ENCODE results near the gene NOD1.
"Not testable (repeated sequence)": the region's sequence is repeated elsewhere in the genome, so short reads cannot be mapped to it uniquely, and the experiment has no call there.

The NOD1 gene

DNA sequence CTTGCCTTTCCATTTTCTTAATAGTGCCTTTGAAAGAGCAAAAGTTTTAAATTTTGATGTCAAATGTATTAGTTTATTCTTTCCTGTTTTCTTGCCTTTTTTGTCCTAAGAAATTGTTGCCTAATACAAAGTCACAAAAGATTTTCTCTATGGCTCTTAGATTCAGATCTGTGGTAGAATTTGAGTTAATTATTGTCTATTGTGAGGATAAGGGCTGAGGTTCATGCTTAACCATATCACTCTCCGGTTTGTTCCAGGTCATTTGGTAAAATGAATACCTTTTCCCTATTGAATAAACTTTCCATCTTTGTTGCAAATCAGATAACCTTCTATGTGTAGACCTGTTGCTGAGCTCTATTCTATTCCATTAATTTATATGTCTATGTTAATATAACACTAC lies 96.0 kb downstream of the NOD1 start:
- TF ChIP-seq, protein P1, sequence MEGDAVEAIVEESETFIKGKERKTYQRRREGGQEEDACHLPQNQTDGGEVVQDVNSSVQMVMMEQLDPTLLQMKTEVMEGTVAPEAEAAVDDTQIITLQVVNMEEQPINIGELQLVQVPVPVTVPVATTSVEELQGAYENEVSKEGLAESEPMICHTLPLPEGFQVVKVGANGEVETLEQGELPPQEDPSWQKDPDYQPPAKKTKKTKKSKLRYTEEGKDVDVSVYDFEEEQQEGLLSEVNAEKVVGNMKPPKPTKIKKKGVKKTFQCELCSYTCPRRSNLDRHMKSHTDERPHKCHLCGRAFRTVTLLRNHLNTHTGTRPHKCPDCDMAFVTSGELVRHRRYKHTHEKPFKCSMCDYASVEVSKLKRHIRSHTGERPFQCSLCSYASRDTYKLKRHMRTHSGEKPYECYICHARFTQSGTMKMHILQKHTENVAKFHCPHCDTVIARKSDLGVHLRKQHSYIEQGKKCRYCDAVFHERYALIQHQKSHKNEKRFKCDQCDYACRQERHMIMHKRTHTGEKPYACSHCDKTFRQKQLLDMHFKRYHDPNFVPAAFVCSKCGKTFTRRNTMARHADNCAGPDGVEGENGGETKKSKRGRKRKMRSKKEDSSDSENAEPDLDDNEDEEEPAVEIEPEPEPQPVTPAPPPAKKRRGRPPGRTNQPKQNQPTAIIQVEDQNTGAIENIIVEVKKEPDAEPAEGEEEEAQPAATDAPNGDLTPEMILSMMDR (conservative IDR thresholded peaks at IDR 0.05; ENCODE audit: low read depth, low read length), result no peak

DNA sequence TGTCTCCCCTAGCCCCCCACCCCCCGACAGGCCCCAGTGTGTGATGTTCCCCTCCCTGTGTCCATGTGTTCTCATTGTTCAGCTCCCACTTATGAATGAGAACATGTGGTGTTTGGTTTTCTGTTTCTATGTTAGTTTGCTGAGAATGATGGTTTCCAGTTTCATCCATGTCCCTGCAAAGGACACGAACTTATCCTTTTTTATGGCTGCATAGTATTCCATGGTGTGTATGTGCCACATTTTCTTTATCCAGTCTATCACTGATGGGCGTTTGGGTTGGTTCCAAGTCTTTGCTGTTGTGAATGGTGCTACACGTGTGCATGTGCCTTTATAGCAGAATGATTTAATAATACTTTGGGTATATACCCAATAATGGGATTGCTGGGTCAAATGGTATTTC lies 97.8 kb downstream of the NOD1 start:
- DNase-seq (ENCODE audit: low read depth); H3K4me3 ChIP-seq (ENCODE audit: low read depth, low read length): not testable (repeated sequence)

More for the DNA sequence above, 96.0 kb downstream of the NOD1 start:
- no peak for DNase-seq (ENCODE audit: low read depth)
- no peak overlapping the region for H3K4me3 ChIP-seq (ENCODE audit: low read depth, low read length)

DNA sequence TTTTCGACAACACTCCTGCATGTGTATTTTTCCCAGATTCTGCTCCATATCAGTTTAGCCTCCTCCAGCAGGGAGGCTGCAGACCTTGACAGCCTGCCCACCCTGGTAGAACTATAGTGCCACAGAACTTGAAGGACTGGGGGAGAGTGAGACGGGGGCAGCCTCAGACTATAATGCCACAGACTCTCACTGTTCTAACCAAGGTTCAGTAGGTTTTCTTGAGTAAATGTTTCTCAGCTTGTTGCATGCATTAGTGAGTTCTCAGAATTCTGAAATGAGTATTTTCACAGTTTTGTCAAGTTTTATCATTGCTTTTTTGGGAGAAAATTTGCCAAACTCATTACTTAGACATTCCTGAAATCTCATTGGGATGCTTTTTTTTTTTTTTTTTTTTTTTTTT lies 98.3 kb downstream of the NOD1 start:
- no peak for DNase-seq (ENCODE audit: low read depth)
- TF ChIP-seq, protein P1 (conservative IDR thresholded peaks at IDR 0.05; ENCODE audit: low read depth, low read length), result no peak
- no peak overlapping the region for H3K4me3 ChIP-seq (ENCODE audit: low read depth, low read length)

DNA sequence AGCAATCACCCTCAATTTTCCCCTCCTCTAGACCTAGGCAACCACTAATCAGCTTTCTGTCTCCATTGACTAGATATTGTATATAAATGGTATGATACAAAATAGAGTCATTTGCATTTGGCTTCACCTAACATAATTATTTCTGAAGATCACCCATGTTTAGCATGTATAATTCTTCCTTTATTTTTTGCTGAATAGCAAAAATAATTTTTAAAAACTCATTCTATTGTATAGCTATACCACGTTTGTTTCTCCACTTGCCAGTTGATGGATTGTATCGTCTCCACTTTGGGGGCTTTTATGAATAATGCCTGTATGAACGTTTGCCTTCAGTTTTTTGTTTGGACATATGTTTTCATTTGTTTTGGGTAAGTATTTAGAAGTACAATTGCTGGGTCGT lies 98.8 kb downstream of the NOD1 start:
- TF ChIP-seq, protein P1 (conservative IDR thresholded peaks at IDR 0.05; ENCODE audit: low read depth, low read length), result no peak
- DNase-seq (ENCODE audit: low read depth), result no peak
- no peak overlapping the region for H3K4me3 ChIP-seq (ENCODE audit: low read depth, low read length)

DNA sequence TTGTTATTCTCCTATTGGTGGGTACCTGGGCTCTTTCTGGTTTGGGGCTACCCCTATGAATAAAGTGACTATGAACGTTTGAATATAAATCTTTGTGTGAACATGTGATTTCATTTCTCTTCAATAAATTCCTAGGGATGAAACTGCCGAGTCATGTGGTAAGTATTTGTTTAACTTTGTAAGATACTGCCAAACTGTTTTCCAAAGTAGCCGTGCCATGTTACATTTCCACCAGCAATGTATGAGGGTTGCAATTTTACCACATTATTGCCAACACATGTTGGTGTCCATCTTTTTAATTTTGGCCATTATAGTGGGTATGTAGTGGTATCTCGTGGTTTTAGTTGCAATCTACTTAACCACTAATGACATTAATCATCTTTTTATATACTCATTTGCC lies 99.5 kb downstream of the NOD1 start:
- TF ChIP-seq, protein P1 (conservative IDR thresholded peaks at IDR 0.05; ENCODE audit: low read depth, low read length), result no peak
- no peak overlapping the region for H3K4me3 ChIP-seq (ENCODE audit: low read depth, low read length)
- DNase-seq (ENCODE audit: low read depth), result no peak

DNA sequence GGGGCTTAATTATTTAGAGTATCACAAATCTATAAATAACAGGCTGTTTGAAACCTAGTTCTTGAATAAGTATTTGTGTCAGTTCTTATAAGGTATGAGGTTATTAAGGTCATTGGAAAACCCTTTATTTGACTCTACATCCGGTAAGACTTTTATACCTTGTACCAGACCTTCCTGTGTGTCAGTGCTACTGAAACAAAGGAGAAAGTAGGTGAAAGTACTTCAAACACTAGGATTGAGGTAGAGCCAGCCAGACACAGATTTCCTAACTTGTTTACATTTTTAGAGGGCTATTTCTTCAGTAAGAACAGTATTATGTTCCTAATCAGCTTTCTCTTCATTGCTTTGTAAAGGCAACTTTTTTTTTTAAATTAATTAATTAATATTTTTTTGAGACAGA lies 100.3 kb downstream of the NOD1 start:
- no peak for DNase-seq (ENCODE audit: low read depth)
- TF ChIP-seq, protein P1 (conservative IDR thresholded peaks at IDR 0.05; ENCODE audit: low read depth, low read length), result no peak

More for the DNA sequence above, 100.3 kb downstream of the NOD1 start:
- no peak overlapping the region for H3K4me3 ChIP-seq (ENCODE audit: low read depth, low read length)
